MM.1S (cell line): Measurements from ENCODE around the gene DENND5A.

ENCODE experiments used
- EZH2 ChIP-seq: fragments of 300-600 bp; sonication (generic); optimal IDR thresholded peaks from 2 replicates; pipeline ENCODE3; 2017; ENCODE audit warnings: low read depth, mild to moderate bottlenecking, antibody characterized with exemption, low read length, mixed read lengths
- EZH2phosphoT487 ChIP-seq: fragments of 300-600 bp; sonication (generic); IDR thresholded peaks from 2 replicates; pipeline ENCODE4 v1.6.1; 2018; ENCODE audit warnings: antibody characterized with exemption, low read length
- TF ChIP-seq, protein P1 (sequence below): fragments of 300-600 bp; sonication (generic); IDR thresholded peaks from 2 replicates; pipeline ENCODE4 v1.5.1; 2016; ENCODE audit warnings: antibody characterized with exemption, low read length, mixed read lengths

DNA sequence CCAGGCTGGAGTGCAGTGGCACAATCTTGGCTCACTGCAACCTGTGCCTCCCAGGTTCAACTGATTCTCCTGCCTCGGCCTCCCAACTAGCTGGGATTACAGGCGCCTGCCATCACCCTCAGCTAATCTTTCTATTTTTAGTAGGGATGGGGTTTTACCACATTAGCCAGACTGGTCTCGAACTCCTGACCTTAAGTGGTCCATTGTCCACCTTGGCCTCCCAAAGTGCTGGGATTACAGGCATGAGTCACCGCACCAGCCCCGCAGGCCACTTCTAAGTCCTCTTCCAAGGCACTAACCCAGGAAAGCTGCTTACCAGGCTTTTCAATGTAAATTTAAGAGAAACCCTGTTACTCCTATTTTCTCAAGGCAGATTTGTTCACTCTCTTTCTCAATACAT lies 50.4 kb downstream of the DENND5A start:
- TF ChIP-seq, protein P1, sequence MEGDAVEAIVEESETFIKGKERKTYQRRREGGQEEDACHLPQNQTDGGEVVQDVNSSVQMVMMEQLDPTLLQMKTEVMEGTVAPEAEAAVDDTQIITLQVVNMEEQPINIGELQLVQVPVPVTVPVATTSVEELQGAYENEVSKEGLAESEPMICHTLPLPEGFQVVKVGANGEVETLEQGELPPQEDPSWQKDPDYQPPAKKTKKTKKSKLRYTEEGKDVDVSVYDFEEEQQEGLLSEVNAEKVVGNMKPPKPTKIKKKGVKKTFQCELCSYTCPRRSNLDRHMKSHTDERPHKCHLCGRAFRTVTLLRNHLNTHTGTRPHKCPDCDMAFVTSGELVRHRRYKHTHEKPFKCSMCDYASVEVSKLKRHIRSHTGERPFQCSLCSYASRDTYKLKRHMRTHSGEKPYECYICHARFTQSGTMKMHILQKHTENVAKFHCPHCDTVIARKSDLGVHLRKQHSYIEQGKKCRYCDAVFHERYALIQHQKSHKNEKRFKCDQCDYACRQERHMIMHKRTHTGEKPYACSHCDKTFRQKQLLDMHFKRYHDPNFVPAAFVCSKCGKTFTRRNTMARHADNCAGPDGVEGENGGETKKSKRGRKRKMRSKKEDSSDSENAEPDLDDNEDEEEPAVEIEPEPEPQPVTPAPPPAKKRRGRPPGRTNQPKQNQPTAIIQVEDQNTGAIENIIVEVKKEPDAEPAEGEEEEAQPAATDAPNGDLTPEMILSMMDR = no peak
- TF ChIP-seq EZH2 (no peak), EZH2phosphoT487 (no peak)
